Activated CD4-positive, alpha-beta memory T cell treated with anti-CD3 and anti-CD28 coated beads for 36 hours (primary cell): Measurements from ENCODE around the gene E2F2. TPM values are rescaled to one million over a fixed set of nuclear protein-coding genes. Genes with fewer than 3 reads are reported as not detected.
A peak's percentile ranks its signal among the peaks of the same experiment; 100 is the strongest.

ENCODE experiments used
- CTCF ChIA-PET: fragments of 350-600 bp; sonication (Branson Sonifier 250); formaldehyde crosslinking; loops from one replicate; lab custom pipeline; 2021; ENCODE audit warnings: antibody characterized with exemption, inconsistent platforms; lab: Charles Lee
- POLR2A ChIA-PET: fragments of 350-600 bp; sonication (Branson Sonifier 250); formaldehyde crosslinking; loops from one replicate; lab custom pipeline; 2021; ENCODE audit warnings: antibody characterized with exemption; lab: Charles Lee
- DNase-seq: peaks from one replicate; pipeline ENCODE4 v3.0.0-alpha.2; 2020
- H3K27ac Mint-ChIP-seq: one replicate; pipeline ENCODE4 v1.8.0; 2021; ENCODE audit warnings: mixed read lengths
- H3K27me3 Mint-ChIP-seq: one replicate; pipeline ENCODE4 v1.8.0; 2021; ENCODE audit warnings: mixed read lengths
- H3K36me3 Mint-ChIP-seq: one replicate; pipeline ENCODE4 v1.8.0; 2021; ENCODE audit warnings: mixed read lengths
- H3K4me1 Mint-ChIP-seq: one replicate; pipeline ENCODE4 v1.8.0; 2021; ENCODE audit warnings: low read depth, mixed read lengths
- H3K4me3 Mint-ChIP-seq: one replicate; pipeline ENCODE4 v1.8.0; 2021; ENCODE audit warnings: mild to moderate bottlenecking, mixed read lengths
- H3K9me3 Mint-ChIP-seq: one replicate; pipeline ENCODE4 v1.8.0; 2021; ENCODE audit warnings: mixed read lengths
- intact Hi-C: fragments of 100-400 bp; cut with micrococcal nuclease; formaldehyde crosslinking; loops from one replicate; pipeline ENCODE4 v1.15.1; 2023
- total RNA-seq, 2 experiments: library from RNA; stranded (reverse); gene quantifications; one replicate each; pipeline ENCODE4 v1.2.3, GENCODE V29; 2021

Gene E2F2, protein sequence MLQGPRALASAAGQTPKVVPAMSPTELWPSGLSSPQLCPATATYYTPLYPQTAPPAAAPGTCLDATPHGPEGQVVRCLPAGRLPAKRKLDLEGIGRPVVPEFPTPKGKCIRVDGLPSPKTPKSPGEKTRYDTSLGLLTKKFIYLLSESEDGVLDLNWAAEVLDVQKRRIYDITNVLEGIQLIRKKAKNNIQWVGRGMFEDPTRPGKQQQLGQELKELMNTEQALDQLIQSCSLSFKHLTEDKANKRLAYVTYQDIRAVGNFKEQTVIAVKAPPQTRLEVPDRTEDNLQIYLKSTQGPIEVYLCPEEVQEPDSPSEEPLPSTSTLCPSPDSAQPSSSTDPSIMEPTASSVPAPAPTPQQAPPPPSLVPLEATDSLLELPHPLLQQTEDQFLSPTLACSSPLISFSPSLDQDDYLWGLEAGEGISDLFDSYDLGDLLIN
- total RNA-seq = 10 to 100 TPM; 22.1 to 26.3 TPM

DNA sequence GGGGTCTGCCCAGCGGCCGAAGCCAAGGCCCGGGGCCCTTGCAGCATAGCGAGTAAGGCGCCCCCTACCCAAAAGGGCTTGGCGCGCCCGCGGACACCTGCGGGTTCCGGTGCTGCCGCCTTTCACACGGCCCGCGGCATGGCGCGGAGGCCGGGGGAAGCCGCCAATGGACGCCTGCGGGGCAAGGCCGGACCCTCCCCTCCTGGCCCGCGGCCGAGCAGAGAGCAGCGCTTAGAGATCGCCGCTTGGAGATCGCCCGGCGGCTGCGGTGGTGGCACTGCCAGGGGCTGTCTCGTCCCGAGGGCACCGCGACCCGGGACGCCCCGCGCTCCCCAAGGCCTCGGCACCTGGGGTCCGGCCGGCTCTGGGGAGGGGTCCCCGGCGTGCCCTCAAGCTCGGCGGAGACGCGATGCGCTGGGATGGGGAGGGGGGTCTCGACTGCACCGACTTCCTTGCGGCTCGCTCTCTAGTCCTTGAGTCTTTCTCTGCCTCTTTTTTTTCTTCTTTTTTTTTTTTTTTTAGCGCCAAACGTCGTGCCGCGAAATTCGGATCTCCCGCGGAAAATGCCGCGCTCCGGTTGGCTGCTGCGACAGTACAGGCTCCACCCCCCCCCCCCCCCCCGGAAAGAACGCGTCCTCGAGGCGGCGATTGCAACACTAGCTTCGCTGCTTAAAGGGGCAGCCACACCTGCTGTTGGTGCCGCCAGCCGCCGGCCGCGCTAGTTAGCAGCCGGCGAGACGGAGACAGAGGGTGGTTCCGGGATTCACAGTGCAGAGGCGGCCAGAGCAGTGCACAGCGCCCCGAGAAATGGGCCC lies at the start of gene E2F2:
E2F2 (minus strand) TSS at position 487 of the 815 bp plus-strand sequence; CDS start at position 47, 440 bp downstream.
- ChIA-PET CTCF (interaction anchor here (1.2 to 11.2 kb wide), 6 partner anchors 11 to 106 kb away, joined by 3 to 170 read pairs (median 6); no protein-coding TSS in a partner anchor), POLR2A (interaction anchor here (0.6 to 1.6 kb wide), 3 partner anchors 11 to 88 kb away, joined by 3 to 5 read pairs (median 3); no protein-coding TSS in a partner anchor)
- intact Hi-C loops = loop anchor here (1.0 to 10.0 kb wide), 6 partner anchors 8 to 426 kb away; partner anchors contain the start of genes ASAP3, HNRNPR and TCEA3
- Mint-ChIP-seq H3K36me3 (peaks cover 8% of the 10 kb centered on the region), H3K27me3 (no peaks in the 10 kb centered on the region), H3K4me1 (peaks cover 75% of the 10 kb centered on the region), H3K27ac (peak within 1 kb of the TSS; percentile 91), H3K4me3 (peak within 1 kb of the TSS; percentile 88), H3K9me3 (no peaks in the 10 kb centered on the region)
- peak; percentile 89 for DNase-seq

DNA sequence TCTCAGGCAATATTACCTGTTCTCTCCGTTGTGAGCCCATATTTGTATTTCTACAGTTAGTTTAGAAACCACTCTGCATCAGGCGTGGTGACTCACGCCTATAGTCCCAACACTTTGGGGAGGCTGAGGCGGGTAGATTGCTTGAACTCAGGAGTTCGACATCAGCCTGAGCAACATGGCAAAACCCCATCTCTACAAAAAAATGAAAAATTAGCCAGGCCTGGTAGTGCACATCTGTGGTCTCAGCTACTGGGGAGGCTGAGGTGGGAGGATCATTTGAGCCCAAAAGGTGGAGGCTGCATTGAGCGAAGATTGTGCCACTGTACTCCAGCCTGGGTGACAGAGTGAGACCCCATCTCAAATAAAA lies 47.9 kb upstream of the E2F2 start:
- Mint-ChIP-seq H3K36me3 (no peaks in the 10 kb centered on the region), H3K4me1 (peaks cover 27% of the 10 kb centered on the region), H3K27ac (no peak overlapping the region), H3K4me3 (no peak overlapping the region), H3K9me3 (no peaks in the 10 kb centered on the region), H3K27me3 (no peaks in the 10 kb centered on the region)
- ChIA-PET CTCF (no interaction called here), POLR2A (no interaction called here)
- intact Hi-C loops = no loop called here
- no peak for DNase-seq

DNA sequence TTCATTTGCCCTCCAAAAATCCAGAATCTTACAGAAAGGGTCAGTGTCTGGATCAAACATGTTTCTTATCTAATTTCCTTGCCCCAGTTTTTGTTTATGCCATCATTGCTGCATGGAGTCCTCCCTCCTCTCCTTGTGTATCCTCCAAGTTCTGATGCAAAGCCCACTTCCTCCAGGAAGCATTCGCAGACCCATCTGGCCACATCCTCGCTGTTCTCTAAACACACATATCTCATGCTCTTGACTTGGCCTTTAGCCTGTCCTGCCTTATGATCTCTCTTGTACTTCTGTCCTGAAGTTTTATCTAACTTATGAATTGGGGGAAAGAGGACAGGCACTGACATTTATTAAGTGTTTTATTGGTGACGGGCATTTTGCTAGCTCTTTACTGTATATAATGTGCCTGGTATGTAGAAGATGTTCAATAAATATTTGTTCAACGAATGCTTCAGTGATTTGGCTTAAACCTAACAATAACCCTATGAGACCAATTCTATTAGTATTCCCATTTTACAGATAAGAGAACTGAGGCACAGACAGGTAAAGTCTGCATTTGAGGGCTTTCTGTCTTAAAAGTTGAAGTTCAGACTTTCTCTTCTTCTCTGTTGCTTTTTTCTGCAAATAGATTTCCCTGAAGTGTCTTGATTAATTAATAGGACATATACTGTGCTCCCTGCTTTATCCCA lies 47.4 kb upstream of the E2F2 start:
- no peaks in the 10 kb centered on the region for H3K9me3 Mint-ChIP-seq
- no peak overlapping the region for H3K4me3 Mint-ChIP-seq
- CTCF ChIA-PET = interaction anchor here (1.4 to 2.5 kb wide), 2 partner anchors 57 to 81 kb away, joined by 4 to 17 read pairs; no protein-coding TSS in a partner anchor
- H3K36me3 Mint-ChIP-seq = no peaks in the 10 kb centered on the region
- DNase-seq = no peak
- POLR2A ChIA-PET = no interaction called here
- intact Hi-C loops = no loop called here
- H3K27ac Mint-ChIP-seq = peak overlapping the region; percentile 23
- no peaks in the 10 kb centered on the region for H3K27me3 Mint-ChIP-seq
- peaks cover 27% of the 10 kb centered on the region for H3K4me1 Mint-ChIP-seq

DNA sequence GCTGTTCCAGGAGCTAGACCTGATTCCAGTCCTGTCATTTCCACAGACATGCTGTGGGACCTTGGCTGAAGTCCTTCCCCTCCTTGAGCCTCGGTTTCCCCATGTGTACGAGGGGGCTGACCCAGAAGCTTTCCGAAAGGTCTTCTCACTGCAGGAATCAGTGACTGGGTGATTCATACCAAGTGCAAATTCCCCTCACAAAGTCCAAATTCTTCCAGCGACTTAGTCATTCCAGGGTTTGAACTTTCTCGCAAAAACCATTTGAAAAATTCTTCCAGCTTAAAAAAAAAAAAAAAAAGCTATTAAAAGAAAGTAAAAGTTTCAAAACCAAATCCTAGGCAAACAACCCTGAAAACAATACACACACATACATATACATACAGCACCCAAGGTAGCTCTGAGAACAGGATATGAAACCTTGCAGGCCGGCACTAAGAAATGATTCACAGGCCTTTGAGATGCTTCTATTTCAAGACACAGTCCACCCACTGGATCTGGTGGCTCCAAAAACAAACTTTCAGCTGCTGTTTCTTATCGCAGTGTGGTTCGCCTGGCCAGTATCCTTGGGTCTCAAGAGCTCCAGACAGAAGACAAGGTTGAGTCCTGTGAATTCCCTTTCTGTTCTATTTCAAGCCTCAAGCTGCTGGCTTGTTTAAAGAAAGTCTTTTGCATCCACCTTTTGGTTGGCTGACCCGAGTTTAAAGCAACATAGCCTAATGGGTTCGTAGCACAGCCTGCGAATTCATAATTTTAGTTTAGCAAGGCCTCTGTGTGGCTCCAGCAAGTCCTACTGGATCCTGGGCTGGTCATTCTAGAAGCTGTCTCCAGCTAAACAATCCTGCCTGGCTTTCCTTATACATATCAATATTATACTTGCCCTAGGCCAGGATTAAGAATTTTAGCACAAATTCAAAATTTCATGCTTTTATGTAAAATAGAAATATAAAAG lies 46.3 kb upstream of the E2F2 start:
- ChIA-PET CTCF (interaction anchor here (1.1 to 5.4 kb wide), 8 partner anchors 18 to 80 kb away, joined by 4 to 34 read pairs (median 8); partner anchors contain the start of gene ID3), POLR2A (interaction anchor here (0.7 to 1.9 kb wide), 7 partner anchors 14 to 122 kb away, joined by 3 to 10 read pairs (median 6); partner anchors contain the start of gene ID3)
- Mint-ChIP-seq H3K9me3 (no peaks in the 10 kb centered on the region), H3K27me3 (no peaks in the 10 kb centered on the region), H3K27ac (peak overlapping the region; percentile 55), H3K4me3 (peak overlapping the region; percentile 4), H3K36me3 (no peaks in the 10 kb centered on the region), H3K4me1 (peaks cover 27% of the 10 kb centered on the region)
- peak; percentile 71 for DNase-seq
- intact Hi-C loops = loop anchor here (1.0 kb wide), 3 partner anchors 13 to 36 kb away; partner anchors contain the start of gene ID3

DNA sequence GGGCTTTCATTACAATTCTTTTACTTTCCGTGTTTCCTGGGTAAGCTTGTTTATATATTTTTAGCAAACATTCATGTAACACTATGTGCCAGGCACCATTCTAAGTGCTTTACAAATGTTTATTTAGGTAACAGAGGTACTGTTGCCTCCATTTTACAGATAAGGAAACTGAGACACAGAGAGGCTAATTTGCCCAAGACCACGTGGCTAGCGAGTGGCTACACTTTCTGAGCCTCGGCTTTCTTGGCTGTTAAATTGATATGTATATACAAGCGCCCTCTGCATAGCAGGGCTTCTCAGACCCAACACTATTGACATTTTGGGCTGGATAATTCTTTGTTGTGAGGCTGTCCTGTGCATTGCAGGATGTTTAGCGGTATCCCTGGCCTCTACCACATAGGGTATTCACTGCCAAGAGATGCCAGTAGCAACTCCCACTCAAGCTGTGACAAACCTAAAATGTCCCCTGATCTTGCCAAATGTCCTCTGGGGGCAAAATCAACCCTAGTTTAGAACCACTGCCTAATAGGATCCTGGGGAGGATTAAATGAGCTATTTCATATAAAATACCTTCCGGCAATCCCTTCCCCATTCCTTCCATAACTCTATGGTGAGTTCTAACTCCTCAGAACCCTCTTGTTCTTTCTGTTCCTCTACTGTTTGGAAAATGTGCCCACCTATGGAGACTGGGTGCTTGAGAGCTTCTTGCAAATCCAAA lies 45.5 kb upstream of the E2F2 start:
- DNase-seq = no peak
- no peaks in the 10 kb centered on the region for H3K27me3 Mint-ChIP-seq
- ChIA-PET POLR2A (interaction anchor here (0.5 to 1.9 kb wide), 6 partner anchors 16 to 48 kb away, joined by 3 to 10 read pairs (median 6); partner anchors contain the start of gene ID3), CTCF (interaction anchor here (1.0 to 5.4 kb wide), 10 partner anchors 17 to 79 kb away, joined by 3 to 34 read pairs (median 8); partner anchors contain the start of gene ID3)
- no peak overlapping the region for H3K27ac Mint-ChIP-seq
- peak overlapping the region; percentile 4 for H3K4me3 Mint-ChIP-seq
- H3K36me3 Mint-ChIP-seq = no peaks in the 10 kb centered on the region
- H3K9me3 Mint-ChIP-seq = no peaks in the 10 kb centered on the region
- intact Hi-C loops = loop anchor here (1.0 kb wide), 3 partner anchors 14 to 37 kb away; partner anchors contain the start of gene ID3
- H3K4me1 Mint-ChIP-seq = peaks cover 27% of the 10 kb centered on the region

DNA sequence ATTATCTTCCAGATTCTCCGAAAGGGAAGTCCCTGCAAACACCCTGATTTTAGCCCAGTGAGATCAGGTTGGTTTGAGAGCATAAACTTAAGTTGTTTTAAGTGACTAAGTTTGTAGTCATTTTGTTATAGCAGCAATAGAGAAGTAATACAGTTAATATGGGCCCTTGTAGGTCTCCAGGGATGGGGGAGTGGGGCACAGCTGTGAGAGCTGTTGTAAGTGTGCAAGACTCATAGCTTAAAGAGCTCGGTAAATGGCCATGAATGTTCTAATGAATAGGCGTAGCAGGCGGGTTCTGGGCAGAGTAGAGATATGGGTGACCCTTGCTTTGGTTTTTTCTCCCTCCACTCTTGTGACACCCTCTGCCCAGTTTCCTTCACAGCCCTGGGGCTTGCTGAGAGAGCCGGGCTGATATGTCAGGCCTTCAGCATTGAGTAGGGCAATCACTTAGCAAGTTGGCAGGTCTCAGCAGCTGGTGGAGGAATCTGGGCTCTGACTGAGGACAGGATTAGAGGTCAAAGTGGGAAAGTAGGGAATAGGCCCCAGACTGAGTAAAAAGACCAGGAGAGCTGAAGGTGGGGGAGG lies 44.3 kb upstream of the E2F2 start:
- Mint-ChIP-seq H3K36me3 (no peaks in the 10 kb centered on the region), H3K4me1 (peaks cover 27% of the 10 kb centered on the region), H3K27ac (no peak overlapping the region), H3K9me3 (no peaks in the 10 kb centered on the region), H3K27me3 (no peaks in the 10 kb centered on the region), H3K4me3 (no peak overlapping the region)
- ChIA-PET POLR2A (no interaction called here), CTCF (interaction anchor here (5.4 kb wide), 1 partner anchor 62 kb away, joined by 34 read pairs; no protein-coding TSS in a partner anchor)
- no peak for DNase-seq
- intact Hi-C loops = no loop called here

DNA sequence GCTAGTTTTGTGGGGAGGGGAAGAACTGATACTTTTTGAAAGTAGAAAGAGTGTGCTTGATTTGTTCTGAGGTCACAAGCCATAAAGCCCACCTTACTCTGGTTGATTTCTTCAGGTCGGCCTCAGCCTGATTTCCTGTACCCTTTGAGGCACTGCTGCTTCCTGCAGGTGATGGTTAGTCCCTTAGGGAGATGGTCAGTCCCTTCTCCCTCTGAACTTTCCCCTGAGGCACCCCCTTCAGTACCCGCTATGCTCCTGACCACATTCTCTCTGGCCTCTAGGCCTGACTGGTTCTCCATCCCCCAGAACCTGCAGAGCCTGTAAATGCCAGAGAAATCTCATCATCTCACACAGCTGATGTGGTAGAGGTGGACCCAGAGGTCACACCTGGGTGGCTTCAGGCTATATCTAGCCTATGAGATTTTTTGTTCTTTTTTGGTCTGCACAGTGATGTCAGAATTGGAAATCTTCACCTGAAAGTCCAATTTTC lies 43.3 kb upstream of the E2F2 start:
- peaks cover 2% of the 10 kb centered on the region for H3K27me3 Mint-ChIP-seq
- no peak overlapping the region for H3K27ac Mint-ChIP-seq
- no peak for DNase-seq
- no peak overlapping the region for H3K4me3 Mint-ChIP-seq
- POLR2A ChIA-PET = no interaction called here
- no peaks in the 10 kb centered on the region for H3K36me3 Mint-ChIP-seq
- intact Hi-C loops = no loop called here
- no peaks in the 10 kb centered on the region for H3K9me3 Mint-ChIP-seq
- peaks cover 27% of the 10 kb centered on the region for H3K4me1 Mint-ChIP-seq
- CTCF ChIA-PET = interaction anchor here (1.1 to 5.4 kb wide), 2 partner anchors 60 to 63 kb away, joined by 3 to 34 read pairs; no protein-coding TSS in a partner anchor

DNA sequence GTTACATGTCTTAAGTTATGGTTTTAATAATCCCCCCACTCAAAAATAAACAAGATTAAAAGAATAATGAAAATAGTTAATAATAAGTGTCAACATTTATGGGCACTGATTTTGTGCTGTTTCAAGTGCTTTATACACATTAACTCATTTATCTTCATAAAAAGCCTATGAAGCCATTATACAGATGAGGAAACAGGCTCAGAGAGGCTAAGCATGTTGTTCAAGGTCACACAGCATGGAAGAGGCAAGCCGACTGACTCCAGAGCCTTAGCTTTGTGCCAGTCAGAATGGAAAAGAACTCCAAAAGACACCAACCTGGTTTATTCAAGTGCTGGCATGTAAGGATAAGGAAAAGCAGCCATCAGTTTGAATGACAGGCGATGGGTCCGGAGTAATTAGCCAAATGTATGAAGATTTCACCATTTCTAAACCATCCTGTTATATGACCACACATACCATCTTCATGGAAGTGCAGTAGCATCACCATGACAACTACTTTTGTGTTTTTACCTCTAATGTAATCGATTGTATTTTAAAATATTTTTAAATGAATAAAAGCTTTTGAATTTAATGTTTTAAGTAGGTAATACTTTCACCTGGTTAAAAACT lies 42.6 kb upstream of the E2F2 start:
- ChIA-PET POLR2A (no interaction called here), CTCF (interaction anchor here (1.1 to 5.4 kb wide), 2 partner anchors 61 to 64 kb away, joined by 3 to 34 read pairs; no protein-coding TSS in a partner anchor)
- no peak overlapping the region for H3K27ac Mint-ChIP-seq
- peaks cover 22% of the 10 kb centered on the region for H3K4me1 Mint-ChIP-seq
- no peak for DNase-seq
- peaks cover 7% of the 10 kb centered on the region for H3K27me3 Mint-ChIP-seq
- intact Hi-C loops = no loop called here
- no peaks in the 10 kb centered on the region for H3K9me3 Mint-ChIP-seq
- H3K36me3 Mint-ChIP-seq = no peaks in the 10 kb centered on the region
- no peak overlapping the region for H3K4me3 Mint-ChIP-seq

DNA sequence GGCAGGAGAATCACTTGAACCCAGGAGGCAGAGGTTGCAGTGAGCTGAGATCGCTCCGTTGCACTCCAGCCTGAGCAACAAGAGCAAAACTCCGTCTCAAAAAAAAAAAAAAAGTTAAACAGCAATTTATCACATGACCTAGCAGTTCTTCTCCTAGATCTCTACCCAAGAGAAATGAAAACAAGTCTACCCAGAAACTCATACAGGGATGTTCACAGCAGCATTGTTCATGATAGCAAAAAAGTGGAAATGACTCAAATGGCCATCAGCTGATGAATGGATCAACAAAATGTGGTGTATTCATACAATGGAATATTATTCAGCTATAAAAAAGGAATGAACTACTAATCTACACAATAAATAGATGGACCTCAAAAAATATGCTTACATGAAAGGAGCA lies 40.4 kb upstream of the E2F2 start:
- ChIA-PET POLR2A (no interaction called here), CTCF (interaction anchor here (1.0 kb wide), 2 partner anchors 10 to 15 kb away, joined by 3 read pairs; no protein-coding TSS in a partner anchor)
- intact Hi-C loops = no loop called here
- no peak overlapping the region for H3K4me3 Mint-ChIP-seq
- peaks cover 10% of the 10 kb centered on the region for H3K4me1 Mint-ChIP-seq
- no peaks in the 10 kb centered on the region for H3K9me3 Mint-ChIP-seq
- H3K36me3 Mint-ChIP-seq = no peaks in the 10 kb centered on the region
- no peak overlapping the region for H3K27ac Mint-ChIP-seq
- peaks cover 17% of the 10 kb centered on the region for H3K27me3 Mint-ChIP-seq
- DNase-seq = no peak
